Esophagus muscularis mucosa (tissue), 4 donors: ENCODE results near the gene KRTAP12-1.
"Not testable (repeated sequence)": the region's sequence is repeated elsewhere in the genome, so short reads cannot be mapped to it uniquely, and the experiment has no call there.

Experiments
- CTCF ChIP-seq, 3 experiments: fragments of 200-600 bp in 2 of 3; fragments of 450-650 bp in 1 of 3; sonication (generic) in 2 of 3; IDR thresholded peaks; one replicate each; pipeline ENCODE4 v1.5.1; 2017 to 2019; ENCODE audit warnings: antibody characterized with exemption in 3 of 3, mild to moderate bottlenecking in 2 of 3, moderate library complexity in 1 of 3
- EP300 ChIP-seq: sonication (generic); formaldehyde crosslinking; IDR thresholded peaks from one replicate; pipeline ENCODE4 v1.6.1; 2017; ENCODE audit warnings: antibody characterized with exemption
- POLR2A ChIP-seq: fragments of 450-650 bp; IDR thresholded peaks from one replicate; pipeline ENCODE4 v1.6.1; 2017; ENCODE audit warnings: antibody characterized with exemption, moderate library complexity, mild to moderate bottlenecking, low read depth
- POLR2AphosphoS5 ChIP-seq, 2 donors: sonication (generic); formaldehyde crosslinking; IDR thresholded peaks; one replicate each; pipeline ENCODE4 v1.6.1; 2017; ENCODE audit warnings: antibody characterized with exemption in 2 of 2

- not testable (repeated sequence) for TF ChIP-seq POLR2A; CTCF (IDR thresholded peaks at IDR 0.05); POLR2AphosphoS5 (IDR thresholded peaks at IDR 0.05); EP300
Measured at GRCh38 chr21:44661567-44661966, 20.4 kb downstream of the KRTAP12-1 start.
